GM21825 (cell line): ENCODE data around the gene LPP.

Experiments
- ATAC-seq: cut with Tn5 transposase; IDR thresholded peaks from one replicate; pipeline ENCODE4 v1.9.1; 2021; ENCODE audit warnings: mild to moderate bottlenecking, moderate library complexity; ENCODE audit not compliant: unreplicated experiment

Gene LPP

GRCh38 chr3:188295876-188296275, 141.9 kb downstream of the LPP start:
- ATAC-seq = no peak

- ATAC-seq = no peak
Measured at GRCh38 chr3:188296761-188297612, 143.0 kb downstream of the LPP start.

GRCh38 chr3:188298585-188298984, 144.6 kb downstream of the LPP start:
- ATAC-seq = no peak

GRCh38 chr3:188299068-188299467, 145.1 kb downstream of the LPP start:
- ATAC-seq = no peak

- ATAC-seq = no peak
Measured at GRCh38 chr3:188299708-188300107, 145.8 kb downstream of the LPP start.

GRCh38 chr3:188301147-188301546, 147.2 kb downstream of the LPP start:
- ATAC-seq = no peak

- no peak for ATAC-seq
Measured at GRCh38 chr3:188303286-188303799, 149.4 kb downstream of the LPP start.

- ATAC-seq = no peak
Measured at GRCh38 chr3:188303823-188304222, 149.9 kb downstream of the LPP start.

- no peak for ATAC-seq
Measured at GRCh38 chr3:188304501-188304900, 150.5 kb downstream of the LPP start.

- no peak for ATAC-seq
Measured at GRCh38 chr3:188305220-188305619, 151.3 kb downstream of the LPP start.

GRCh38 chr3:188306435-188307005, 152.6 kb downstream of the LPP start:
- ATAC-seq = no peak

GRCh38 chr3:188309437-188310269, 155.7 kb downstream of the LPP start:
- ATAC-seq = peak; percentile 97

- no peak for ATAC-seq
Measured at GRCh38 chr3:188310270-188310710, 156.3 kb downstream of the LPP start.

GRCh38 chr3:188315553-188315952, 161.6 kb downstream of the LPP start:
- ATAC-seq = no peak

GRCh38 chr3:188316021-188316722, 162.2 kb downstream of the LPP start:
- ATAC-seq = no peak

- no peak for ATAC-seq
Measured at GRCh38 chr3:188316723-188317070, 162.7 kb downstream of the LPP start.

GRCh38 chr3:188319569-188319968, 165.6 kb downstream of the LPP start:
- no peak for ATAC-seq

- ATAC-seq = no peak
Measured at GRCh38 chr3:188320757-188321156, 166.8 kb downstream of the LPP start.

GRCh38 chr3:188321258-188321657, 167.3 kb downstream of the LPP start:
- ATAC-seq = no peak

GRCh38 chr3:188322135-188322887, 168.4 kb downstream of the LPP start:
- ATAC-seq = no peak
